SK-N-SH treated with all-trans-retinoic acid at 6 μM for 48 hours (cell line): ENCODE results near the gene ARL13B.
"Not testable (repeated sequence)": the region's sequence is repeated elsewhere in the genome, so short reads cannot be mapped to it uniquely, and the experiment has no call there.

Experiments used
- ARNTL ChIP-seq: fragments of 450-650 bp; formaldehyde crosslinking; IDR thresholded peaks from 2 replicates; pipeline ENCODE4 v1.5.0; 2020; ENCODE audit warnings: low read depth, mild to moderate bottlenecking, moderate library complexity, borderline replicate concordance
- BACH2 ChIP-seq: fragments of 250-450 bp; sonication (Bioruptor Pico); IDR thresholded peaks from 2 replicates; pipeline ENCODE4 v1.9.0; 2021; ENCODE audit warnings: mild to moderate bottlenecking, borderline replicate concordance
- CSDC2 ChIP-seq: fragments of 250-450 bp; sonication (Bioruptor Pico); IDR thresholded peaks from 2 replicates; pipeline ENCODE4 v1.5.0; 2020; ENCODE audit warnings: mild to moderate bottlenecking, moderate library complexity
- POU6F1 ChIP-seq: fragments of 250-450 bp; sonication (Bioruptor Pico); IDR thresholded peaks from 2 replicates; pipeline ENCODE4 v1.8.0; 2021; ENCODE audit warnings: low read depth, mild to moderate bottlenecking, moderate library complexity, borderline replicate concordance
- RARB ChIP-seq: fragments of 250-450 bp; sonication (Bioruptor Pico); IDR thresholded peaks from 2 replicates; pipeline ENCODE4 v1.8.0; 2021; ENCODE audit warnings: mild to moderate bottlenecking, moderate library complexity
- TOX ChIP-seq: fragments of 250-450 bp; sonication (Bioruptor Pico); IDR thresholded peaks from 2 replicates; pipeline ENCODE4 v1.8.0; 2021; ENCODE audit warnings: mild to moderate bottlenecking, moderate library complexity, borderline replicate concordance
- ZC3H10 ChIP-seq: fragments of 250-450 bp; sonication (Bioruptor Pico); IDR thresholded peaks from 2 replicates; pipeline ENCODE4 v1.5.1; 2021; ENCODE audit warnings: mild to moderate bottlenecking, moderate library complexity
- ZFP3 ChIP-seq: fragments of 250-450 bp; sonication (Bioruptor Pico); IDR thresholded peaks from 2 replicates; pipeline ENCODE4 v1.5.0; 2020; ENCODE audit warnings: mild to moderate bottlenecking, moderate library complexity
- ZNF70 ChIP-seq: fragments of 450-650 bp; formaldehyde crosslinking; IDR thresholded peaks from 2 replicates; pipeline ENCODE4 v1.5.0; 2020; ENCODE audit warnings: mild to moderate bottlenecking, moderate library complexity
- TF ChIP-seq, protein P1 (sequence below): fragments of 250-450 bp; sonication (Bioruptor Pico); IDR thresholded peaks from 2 replicates; pipeline ENCODE4 v1.8.0; 2020; ENCODE audit warnings: mild to moderate bottlenecking, moderate library complexity, borderline replicate concordance

DNA sequence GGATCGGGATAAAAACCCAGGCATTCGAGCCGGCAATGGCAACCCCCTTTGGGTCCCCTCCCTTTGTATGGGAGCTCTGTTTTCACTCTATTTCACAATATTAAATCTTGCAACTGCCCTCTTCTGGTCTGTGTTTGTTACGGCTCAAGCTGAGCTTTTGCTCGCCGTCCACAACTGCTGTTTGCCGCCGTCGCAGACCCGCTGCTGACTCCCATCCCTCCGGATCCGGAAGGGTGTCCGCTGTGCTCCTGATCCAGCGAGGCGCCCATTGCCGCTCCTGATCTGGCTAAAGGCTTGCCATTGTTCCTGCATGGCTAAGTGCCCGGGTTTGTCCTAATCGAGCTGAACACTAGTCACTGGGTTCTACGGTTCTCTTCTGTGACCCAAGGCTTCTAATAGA is 14.8 kb upstream of the ARL13B start:
- not testable (repeated sequence) for TF ChIP-seq ZNF70; ZFP3; RARB (CRISPR knock-in tag); POU6F1 (CRISPR knock-in tag); ARNTL (CRISPR knock-in tag); CSDC2 (CRISPR knock-in tag); TOX; BACH2 (CRISPR knock-in tag); ZC3H10 (CRISPR knock-in tag)
- TF ChIP-seq, protein P1, sequence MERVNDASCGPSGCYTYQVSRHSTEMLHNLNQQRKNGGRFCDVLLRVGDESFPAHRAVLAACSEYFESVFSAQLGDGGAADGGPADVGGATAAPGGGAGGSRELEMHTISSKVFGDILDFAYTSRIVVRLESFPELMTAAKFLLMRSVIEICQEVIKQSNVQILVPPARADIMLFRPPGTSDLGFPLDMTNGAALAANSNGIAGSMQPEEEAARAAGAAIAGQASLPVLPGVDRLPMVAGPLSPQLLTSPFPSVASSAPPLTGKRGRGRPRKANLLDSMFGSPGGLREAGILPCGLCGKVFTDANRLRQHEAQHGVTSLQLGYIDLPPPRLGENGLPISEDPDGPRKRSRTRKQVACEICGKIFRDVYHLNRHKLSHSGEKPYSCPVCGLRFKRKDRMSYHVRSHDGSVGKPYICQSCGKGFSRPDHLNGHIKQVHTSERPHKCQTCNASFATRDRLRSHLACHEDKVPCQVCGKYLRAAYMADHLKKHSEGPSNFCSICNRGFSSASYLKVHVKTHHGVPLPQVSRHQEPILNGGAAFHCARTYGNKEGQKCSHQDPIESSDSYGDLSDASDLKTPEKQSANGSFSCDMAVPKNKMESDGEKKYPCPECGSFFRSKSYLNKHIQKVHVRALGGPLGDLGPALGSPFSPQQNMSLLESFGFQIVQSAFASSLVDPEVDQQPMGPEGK (CRISPR knock-in tag) = not testable (repeated sequence)
